Cerebellar nuclear complex (tissue), 1 donor: ENCODE measurements around the gene THYN1.
A peak's percentile ranks its signal among the peaks of the same experiment; 100 is the strongest.
"Not testable (repeated sequence)": the region's sequence is repeated elsewhere in the genome, so short reads cannot be mapped to it uniquely, and the experiment has no call there.

Source experiments
- DNase-seq, 2 experiments: peaks; one replicate each; lab custom pipeline; 2025; lab: John Stamatoyannopoulos, UW

The THYN1 gene

GRCh38 chr11:134253188-134253993 lies at the start of gene THYN1, which contains the start of gene ACAD8:
THYN1 (minus strand) TSS chr11:134253352; CDS start chr11:134252882, 470 bp downstream.
ACAD8 (plus strand) TSS chr11:134253568; CDS start chr11:134253601, 33 bp downstream.
- peak; percentile 43 to 86 for DNase-seq

GRCh38 chr11:134294664-134295063 lies 41.5 kb upstream of the THYN1 start:
- no peak for DNase-seq

DNA sequence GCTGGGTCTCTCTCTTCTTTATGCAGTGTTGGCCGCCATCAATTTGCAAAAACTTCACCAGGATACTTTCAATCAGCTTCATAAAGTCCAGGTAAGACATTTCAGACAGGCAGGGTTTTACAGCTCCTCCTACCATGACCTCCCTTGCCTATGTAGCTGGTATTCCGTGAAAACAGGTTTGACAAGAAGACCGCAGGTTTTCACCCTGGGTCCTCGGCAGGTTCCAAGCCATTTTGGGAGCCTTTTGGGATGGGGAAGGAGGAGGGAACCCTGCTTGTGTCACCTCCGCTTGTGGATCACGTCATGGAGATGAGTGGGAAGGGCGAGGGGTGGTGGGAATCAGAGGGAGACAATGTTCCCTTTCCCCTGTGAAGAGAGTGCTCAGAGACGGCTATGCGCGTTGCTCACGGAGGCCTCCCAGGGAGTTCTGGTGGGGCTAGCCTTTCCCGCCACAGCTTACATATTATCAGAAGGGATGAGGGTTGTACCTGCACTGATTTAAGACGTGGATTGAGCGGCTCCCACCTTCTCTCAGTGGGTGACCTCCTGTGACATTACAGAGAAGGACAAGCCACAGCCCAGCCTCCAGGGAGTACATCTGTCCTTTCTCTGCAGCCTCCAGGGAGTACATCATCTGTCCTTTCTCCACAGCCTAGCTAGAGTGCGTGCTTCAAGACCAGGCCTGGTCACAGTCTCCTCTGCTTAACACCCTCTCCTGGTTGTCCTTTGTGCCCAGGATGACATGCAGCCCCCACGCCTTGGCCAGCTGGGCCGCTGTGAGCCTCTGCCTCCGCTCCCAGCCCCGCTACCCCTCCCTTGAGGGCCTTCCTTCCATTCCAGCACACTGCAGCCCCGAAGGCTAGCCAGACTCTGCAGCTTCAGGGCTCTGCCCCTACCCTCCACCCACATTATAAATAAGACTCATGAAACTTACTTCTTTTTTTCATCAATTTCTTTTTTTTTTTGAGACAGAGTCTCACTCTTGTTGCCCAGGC lies 40.3 kb upstream of the THYN1 start:
- no peak for DNase-seq

DNA sequence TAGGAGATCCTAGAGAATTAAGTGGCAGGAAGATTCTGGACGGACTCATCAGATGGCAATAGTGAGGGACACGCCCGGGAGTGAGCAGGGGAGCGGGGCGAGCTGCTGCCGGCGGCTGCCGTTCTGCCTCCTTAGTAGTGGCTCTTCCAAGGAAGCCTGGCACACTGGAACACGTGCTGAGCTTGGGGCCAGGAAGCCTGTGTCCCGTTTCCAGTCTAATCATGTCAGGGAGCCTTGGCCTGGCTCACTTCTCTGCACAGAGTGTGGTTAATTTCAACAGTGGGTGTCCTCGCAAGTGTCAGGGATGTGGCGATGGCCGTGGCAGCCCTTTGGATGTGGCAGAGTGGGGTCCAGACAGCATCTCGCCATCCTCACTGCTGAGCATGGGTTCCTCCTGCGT lies 39.5 kb upstream of the THYN1 start:
- DNase-seq: no peak

GRCh38 chr11:134291196-134291595 lies 38.0 kb upstream of the THYN1 start:
- DNase-seq: no peak

- no peak for DNase-seq
Observed at GRCh38 chr11:134290646-134291045, 37.5 kb upstream of the THYN1 start.

- no peak for DNase-seq
Observed at GRCh38 chr11:134289789-134290188, 36.6 kb upstream of the THYN1 start.

DNA sequence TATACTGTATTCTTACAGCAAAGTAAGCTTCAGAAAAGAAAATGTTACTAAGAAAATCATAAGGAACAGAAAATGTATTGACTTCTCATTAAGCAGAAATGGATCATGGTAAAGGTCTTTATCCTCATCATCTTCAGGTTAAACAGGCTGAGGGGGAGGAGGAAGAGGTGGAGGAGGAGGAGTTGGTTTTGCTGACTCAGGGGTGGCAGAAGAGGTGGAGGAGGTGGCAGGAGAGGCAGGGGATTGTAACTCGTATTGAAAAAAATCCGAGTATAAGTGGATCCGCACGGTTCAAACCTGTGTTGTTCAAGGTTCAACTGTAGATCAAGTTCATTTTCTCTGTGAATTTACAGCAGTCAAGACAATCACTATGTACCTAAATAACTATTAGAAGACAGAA lies 36.0 kb upstream of the THYN1 start:
- no peak for DNase-seq

DNA sequence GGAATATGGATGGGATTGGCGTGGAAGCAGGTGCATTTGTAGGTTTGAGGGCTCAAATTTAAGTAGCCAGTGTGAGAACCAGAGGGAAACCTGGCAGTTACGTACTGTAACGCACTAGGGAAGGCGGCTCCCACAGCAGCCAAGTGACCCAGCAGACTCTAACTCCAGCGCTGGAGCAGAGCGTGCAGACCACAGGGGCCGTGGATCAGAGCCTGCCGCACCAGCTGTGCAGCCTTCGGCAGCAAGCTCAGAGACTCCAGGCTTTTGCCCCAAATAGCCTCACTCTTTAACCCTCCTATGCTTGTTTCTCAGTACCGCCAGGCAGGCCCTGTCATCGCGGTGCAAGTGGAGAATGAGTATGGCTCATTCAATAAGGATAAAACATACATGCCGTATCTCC lies 35.3 kb upstream of the THYN1 start:
- no peak for DNase-seq

GRCh38 chr11:134287561-134287960 lies 34.4 kb upstream of the THYN1 start:
- no peak for DNase-seq

DNA sequence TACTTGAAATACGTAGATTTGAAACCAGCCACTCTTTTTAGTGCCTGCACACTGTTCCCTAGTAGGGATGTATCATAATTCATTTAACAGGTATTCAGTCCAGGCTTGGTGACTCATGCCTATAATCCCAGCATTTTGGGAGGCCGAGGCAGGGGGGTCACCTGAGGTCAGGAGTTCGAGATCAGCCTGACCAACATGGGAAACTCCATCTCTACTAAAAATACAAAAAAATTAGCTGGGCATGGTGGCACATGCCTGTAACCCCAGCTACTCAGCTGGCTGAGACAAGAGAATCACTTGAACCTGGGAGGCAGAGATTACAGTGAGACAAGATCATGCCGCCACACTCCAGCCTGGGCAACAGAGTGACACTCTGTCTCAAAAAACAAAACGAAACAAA lies 31.2 kb upstream of the THYN1 start:
- not testable (repeated sequence) for DNase-seq

DNA sequence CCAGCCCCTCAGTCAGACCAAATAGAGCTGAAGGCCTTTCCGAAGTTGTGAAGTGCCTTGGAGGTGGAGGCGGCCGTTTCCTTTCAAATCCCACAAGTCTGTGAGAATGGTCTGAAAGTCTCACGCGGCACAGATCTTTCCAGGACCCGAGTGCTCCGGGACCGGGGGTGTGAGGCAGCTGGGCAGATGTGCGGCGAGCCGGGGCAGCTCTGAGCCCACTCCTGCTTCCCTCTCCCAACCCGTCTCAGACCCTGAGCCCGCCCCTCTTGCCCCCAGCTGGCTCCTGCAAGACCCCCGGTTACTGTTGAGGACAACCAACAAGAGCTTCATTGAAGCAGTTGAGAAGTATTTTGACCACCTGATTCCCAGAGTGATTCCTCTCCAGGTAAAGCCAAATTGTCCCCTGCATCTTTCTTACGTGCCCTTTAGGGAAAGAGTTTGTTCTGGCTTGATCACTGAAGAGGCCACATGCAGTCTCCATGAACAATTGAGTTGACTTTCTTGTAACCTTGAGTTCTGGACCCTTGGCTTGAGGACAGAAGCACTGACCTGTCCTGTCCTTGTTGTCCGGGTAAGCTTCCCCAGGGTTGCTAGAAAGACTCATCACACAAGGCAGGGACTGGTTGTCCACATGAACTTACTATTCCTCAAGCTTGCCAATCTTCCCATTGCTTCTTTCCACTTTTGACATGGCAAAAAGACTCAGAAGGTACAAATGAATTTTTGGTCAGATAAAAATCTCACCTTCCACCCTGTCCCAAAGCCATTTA lies 30.5 kb upstream of the THYN1 start:
- DNase-seq: no peak

GRCh38 chr11:134282121-134283045 lies 29.2 kb upstream of the THYN1 start:
- no peak for DNase-seq

DNA sequence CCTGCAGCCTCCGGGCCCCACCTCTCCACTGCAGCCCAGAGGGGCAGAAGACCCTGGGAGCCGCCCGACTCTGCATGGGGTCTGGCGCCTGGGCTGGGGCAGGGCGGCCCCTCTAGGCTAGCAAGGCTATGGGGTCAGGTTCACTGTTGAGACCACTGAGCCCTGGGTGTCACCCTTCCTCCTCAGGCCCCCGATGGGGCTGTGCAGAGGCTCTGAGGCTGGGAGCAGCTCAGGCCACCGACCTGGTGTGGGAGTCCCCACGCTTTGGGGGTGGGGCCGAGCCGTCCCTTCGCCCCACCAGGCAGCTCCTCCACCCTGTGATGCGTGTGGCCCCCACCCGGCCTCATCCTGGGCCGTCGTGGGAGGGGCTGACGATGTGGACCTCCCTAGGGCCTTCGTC lies 28.5 kb upstream of the THYN1 start:
- DNase-seq: not testable (repeated sequence)

DNA sequence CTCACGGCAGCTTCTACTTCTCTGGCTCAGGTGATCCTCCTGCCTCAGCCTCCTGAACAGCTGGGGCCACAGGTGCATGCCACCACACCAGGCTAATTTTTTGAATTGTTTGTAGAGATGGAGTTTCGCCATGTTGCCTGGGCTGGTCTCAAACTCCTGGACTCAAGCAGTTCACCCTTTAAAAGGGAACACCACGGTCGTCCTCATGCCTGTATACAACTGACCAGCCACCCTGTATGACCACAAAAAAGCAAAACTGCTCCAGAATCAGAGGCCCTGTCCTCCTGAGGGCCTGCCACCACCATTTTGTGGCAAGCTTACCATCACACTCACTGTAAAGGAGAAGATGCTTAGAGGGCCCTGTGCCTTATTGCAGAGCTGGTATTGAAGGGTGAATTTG lies 25.2 kb upstream of the THYN1 start:
- no peak for DNase-seq

GRCh38 chr11:134277183-134278001 lies 24.2 kb upstream of the THYN1 start:
- no peak for DNase-seq

GRCh38 chr11:134276396-134277182 lies 23.4 kb upstream of the THYN1 start:
- DNase-seq: no peak

GRCh38 chr11:134275534-134276395 lies 22.6 kb upstream of the THYN1 start, which contains the start of gene GLB1L3:
GLB1L3 (plus strand) TSS chr11:134276379; CDS start chr11:134276741, 362 bp downstream.
- DNase-seq: peak in 1 of 2 experiments; percentile 56
